DMS79 treated with DMSO at 0.1 percent for 48 hours (cell line): Measurements from ENCODE around the gene COMTD1.

Source experiments
- DNase-seq: peaks from one replicate; lab custom pipeline; 2025; lab: John Stamatoyannopoulos, UW

Gene COMTD1

DNA sequence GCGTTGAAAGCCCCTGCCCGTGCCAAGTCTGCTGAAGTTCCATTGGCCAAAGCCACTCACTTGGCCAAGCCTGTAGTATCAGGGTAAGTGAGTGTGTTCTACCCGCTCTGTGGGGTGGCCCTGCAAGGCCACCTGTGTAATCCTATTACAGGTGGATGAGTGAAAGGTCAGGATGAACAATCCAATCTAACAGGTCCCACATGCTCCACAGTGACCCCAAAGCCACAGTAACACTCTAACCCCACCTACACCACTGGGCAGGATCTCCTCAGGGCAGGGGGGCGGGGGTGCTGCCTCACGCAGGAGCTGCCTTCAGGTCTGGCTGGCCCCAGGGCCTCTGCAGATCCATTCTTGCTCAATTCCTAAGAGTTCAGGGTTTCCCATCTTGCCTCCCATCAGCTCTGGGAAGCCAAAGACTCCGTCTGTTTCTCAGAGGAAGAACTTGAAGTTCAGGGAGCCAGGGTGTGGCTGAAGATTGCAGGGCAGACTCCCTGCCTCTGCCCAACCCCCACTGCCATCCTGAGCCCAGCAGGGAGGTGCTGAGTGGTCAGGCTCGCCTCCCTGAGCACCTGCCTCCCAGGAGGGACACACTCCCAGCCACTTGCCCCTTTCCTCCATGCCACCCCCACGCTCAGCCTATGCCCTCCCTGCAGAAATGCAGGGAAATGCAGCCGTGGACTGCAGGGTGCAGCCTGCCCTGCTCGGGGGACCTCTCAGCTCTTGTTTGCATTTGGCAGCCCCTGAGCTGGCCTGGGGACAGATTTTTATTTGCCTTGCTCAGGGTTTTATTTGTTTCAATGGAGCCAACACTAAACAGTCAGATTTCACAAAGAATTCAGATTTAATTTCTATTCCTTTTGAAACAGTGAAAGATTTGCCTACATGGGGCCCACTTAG, 9.8 kb upstream of the COMTD1 start:
- DNase-seq = no peak

DNA sequence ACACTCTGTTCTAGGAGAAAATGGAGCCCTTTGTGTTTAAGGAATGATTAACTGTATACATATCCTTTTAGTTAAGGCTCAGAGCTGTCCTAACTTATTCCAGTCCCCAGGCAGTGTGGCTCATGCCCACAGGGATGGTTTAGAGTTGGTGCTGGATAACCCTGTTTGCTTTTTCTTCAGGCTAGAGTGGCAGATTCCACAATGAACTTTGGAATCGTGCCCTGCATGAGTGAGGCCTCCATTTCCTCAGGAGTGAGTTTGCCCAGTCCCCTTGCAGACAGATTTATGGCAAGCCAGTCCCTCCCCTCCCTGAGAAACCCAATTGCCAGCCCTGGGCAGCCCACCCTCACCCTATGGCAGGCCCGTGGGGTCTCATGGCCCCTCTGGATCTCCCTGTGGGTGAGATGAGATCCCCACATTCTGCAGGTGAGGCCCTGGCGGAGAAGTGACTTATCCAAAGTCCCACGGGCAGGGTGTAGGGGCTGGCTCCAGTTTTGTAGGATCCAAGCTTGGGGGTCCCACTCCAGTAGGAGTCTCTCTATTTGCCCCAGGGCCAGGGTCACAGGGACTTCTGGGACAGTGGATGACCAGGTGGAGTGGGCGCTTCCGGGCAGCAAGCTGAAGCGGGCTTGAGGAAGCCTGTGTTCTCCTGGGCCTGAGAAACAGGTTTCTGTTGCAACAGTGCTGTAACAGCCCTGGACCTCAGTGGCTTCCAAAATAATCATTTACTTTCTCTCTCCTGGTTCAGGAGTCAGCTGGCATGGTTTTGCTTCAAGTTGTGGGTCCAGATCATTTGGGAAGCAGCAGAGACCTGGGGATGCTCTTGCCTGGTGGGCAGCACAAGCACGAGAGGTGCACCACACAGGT, 9.0 kb upstream of the COMTD1 start:
- DNase-seq = no peak

DNA sequence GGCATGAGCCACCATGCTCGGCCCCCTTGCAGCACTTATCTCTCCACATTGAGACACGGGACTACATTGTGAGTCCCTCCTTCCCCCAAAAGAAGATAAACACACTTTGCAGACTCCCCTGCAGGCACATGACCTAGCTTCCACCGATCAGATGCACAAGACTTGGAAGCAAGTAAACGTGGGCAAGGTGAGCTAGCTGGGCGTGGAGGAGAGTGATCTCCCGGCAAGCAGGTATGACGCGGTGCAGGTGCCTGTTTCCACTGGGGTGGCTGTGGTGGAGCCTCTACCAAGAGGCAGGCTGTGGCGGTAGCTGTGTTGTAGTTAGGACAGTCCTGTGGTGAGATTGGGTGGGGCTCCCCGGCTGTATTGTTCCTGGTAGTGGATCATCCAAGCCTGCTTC, 7.7 kb upstream of the COMTD1 start:
- DNase-seq = no peak

DNA sequence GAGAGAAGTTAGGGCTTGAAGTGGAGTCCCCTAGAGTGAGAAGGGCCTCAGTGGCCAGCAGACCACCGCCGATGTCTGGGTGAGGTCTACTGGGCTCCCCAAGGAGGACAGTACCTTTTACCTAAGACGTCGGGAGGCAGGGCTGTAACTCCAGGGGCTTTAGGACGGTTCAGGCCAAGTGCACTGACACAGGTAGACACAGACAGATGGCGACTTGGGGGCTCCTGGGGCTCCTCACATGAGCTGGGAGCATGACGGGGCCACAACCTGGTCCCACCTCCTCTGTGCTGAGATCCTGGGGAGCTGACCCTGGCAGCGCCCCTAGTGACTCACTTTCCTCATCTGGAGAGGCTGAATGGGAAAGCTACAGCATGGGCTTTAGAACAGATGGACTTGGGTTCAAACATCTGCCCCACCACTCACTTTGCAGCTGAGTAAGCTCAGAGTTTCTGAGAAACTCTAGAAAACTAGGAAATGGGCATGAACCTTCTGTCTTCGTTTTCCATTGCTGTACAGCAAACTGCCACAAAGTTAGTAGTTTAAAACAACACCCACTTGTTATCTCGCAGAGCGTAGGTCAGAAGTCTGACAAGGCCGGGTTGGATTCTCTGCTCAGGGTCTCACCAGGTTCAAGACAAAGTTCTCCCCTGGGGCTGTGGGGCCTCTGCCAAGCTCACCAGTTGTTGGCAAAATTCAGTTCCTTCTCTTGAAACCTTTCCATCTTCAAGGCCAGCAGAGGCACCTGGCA, 4.7 kb upstream of the COMTD1 start:
- no peak for DNase-seq

DNA sequence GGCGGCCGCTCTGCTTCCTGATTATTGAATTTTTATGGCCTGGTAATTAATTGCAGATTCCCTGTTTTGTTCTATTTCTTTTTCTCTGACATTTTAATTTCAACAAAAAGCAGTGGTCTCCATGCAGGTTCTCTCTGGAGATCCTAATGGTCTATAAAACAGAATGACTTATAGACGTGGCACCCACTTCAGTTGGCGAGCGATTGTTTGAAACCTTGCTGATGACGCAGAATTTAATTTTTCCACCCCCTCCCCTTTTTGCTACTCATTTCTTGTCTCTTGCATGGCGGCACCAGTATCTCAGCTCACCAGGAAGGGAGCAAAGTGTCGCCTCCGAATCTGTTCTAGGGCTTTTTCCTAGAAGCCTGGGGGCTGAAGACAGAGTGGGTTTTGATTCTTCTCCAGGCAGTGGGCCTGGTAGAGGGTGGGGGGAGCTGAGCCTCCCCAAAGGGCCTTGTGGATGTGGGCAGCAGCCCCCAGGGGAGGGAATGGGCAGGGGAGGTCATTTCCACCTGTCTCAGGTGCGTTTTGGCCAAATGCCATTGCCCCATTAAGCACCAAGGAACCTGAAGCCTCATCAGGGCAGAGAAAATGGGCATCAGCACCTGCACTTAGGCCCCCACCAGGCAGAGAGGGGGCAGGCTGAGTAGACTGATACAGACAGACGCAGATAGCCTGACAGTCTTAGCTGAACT, 3.5 kb upstream of the COMTD1 start:
- DNase-seq = no peak

DNA sequence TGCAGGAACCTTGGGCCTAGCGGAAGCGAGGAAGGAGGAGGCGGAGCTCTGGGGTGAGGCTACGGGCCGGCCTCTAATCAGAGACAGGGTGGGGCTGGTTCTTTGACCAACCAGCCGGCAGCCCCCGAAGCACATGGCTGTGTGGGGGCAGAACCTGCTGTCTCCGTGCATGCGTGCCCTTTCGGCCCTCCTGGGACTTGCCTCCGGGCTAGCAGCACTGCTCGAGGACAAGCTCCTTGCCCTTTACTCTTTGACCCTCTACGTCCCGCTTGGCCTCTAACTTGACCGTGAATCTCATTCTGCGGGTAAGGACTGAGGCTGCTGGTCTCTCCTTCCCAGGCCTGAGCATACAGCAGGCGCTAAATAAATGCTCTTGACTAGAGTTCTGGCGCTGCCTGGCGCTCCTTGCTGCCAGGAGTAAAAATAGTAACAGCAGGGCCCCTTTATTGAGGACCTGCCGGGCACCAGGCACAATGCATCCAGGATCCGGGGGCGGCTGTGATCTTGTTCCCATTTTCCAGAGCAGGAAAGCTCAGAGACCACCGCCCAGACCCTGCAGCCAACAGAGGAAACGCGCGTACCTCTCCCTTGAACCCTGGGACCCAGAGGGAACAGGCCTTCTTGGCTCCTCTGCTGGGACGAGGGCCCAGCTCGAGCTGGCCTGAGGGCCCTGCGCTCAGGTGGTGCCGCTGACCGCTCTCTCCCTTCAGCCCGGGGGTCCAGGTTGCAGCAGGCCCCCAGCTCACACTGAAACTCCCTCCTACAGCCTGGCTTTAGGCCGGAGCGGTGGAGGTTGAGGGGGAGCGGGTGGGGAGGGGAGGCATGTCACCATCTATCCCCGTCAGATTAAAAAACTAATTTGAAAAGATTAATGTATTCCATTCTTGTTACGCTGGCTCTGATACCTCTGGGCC, 2.7 kb upstream of the COMTD1 start:
- DNase-seq = no peak

DNA sequence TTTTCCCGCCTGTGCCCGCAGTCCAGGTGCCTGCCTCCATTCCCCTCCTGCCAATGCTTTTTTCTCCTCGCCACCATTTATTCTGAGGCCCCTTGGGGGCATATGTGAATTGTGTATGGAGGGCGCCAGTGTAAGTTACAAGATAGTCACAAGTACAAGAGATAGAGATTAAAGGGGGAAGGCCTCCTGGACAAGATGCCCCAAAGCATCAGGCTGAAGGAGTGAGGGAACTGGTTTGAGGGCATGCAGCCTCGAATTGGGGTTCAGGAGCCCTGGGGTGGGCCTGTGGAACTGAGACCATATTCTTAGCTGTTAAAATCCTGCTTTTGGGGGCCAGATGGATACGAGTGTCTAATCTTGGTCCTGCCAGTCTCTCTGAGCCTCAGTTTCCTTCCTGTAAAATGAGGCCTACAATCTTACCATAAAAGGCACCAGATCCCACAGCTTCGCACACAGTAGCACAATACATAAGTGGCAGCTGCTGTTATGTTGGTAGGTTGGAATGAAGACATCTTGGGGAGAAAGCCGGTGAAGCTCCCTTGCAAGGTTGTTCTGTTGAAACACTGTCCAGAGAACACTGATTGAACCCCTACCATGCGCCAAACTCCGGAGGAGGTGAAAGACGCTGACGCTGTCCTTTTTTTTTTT, 545 bp upstream of the COMTD1 start:
- no peak for DNase-seq

DNA sequence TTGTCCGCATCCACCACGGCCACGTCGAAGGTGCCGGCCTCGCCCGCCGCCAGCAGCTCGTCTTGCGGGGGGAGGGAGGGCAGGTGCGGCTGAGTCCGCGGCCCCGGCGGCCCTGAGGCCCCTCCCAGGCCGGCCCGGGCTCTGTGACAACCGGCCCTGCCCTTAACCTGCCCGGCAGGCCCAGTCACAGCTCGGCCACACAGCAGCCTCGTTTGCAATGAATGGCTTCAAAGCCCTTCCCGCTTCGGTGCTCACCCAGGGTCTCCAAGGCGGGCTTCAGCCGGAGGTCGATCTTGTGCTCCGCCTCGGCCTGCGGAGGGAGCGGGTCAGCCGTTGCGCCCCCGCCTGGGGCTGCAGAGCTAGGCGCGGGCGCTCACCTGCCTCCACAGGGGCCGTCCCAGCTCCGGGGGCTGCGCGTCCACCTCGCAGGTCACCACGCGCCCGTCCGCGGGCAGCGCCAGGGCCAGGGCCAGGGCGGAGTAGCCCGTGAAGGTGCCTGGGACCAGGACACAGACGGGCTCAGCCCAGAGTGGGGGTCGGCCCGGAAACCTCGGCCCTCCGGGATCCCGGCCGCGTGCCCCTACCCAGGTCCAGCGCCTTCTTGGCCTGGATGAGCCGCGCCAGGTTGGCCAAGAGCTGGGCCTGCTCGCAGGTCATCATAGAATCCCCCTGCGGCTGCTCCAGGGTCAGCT, 928 bp downstream of the COMTD1 start:
- no peak for DNase-seq

DNA sequence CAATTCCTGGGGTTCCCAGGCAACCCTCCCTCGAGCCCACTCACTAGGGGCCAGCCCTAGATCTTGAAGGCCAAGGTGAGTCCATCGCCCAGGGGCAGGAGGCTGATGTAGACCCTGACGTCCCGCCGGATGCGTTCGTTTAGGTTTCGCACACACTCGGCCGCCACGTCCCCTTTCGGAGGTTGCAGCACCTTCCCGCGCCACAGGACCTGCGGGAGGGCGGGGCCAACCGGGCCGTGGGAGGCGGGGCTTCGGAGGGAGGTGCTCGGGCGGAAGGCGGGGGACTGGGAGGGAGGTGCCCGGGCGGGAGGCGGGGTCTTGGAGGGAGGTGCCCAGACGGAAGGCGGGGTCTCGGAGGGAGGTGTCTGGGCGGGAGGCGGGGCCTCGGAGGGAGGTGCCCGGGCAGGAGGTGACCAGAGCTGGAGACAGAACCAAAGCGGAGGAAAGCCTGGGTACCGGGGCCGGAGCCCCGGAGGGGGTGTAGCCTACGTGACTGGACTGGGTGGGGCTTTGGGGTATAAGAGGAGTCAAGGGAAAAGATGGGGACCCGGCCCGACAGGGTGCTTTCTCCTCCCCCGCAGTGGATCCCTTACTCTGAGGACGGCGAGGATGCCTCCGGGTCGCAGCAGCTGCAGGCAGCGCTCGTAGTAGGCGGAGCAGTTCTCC, 1.6 kb downstream of the COMTD1 start:
- no peak for DNase-seq

DNA sequence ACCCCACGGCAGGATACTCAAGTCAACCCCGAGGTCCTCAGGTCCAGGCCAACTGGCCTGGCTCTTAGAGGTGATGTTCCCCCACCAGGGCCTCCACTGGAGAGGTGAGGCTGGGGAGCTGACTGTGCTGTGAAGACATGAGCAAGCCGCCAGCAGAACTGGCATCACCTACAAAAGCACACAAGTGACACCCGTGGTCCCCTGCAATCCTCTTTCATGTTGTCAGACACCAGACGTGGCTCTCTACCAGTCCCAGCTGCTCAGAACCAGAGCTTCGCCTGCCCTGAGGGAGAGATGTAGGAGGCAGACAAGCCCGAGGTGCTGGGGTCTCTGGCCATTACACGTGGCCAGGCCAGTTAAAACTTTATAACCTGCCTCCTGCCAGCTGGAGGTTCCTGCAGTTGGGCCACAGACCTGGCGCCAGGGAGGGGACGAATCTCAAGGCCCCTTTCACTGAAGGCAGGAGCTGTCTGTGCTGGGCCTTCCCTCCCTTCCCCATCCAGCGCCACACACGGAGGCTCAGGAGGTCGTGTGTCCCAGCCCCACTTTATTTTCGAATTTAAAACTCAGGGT, 2.2 kb downstream of the COMTD1 start:
- DNase-seq = no peak

DNA sequence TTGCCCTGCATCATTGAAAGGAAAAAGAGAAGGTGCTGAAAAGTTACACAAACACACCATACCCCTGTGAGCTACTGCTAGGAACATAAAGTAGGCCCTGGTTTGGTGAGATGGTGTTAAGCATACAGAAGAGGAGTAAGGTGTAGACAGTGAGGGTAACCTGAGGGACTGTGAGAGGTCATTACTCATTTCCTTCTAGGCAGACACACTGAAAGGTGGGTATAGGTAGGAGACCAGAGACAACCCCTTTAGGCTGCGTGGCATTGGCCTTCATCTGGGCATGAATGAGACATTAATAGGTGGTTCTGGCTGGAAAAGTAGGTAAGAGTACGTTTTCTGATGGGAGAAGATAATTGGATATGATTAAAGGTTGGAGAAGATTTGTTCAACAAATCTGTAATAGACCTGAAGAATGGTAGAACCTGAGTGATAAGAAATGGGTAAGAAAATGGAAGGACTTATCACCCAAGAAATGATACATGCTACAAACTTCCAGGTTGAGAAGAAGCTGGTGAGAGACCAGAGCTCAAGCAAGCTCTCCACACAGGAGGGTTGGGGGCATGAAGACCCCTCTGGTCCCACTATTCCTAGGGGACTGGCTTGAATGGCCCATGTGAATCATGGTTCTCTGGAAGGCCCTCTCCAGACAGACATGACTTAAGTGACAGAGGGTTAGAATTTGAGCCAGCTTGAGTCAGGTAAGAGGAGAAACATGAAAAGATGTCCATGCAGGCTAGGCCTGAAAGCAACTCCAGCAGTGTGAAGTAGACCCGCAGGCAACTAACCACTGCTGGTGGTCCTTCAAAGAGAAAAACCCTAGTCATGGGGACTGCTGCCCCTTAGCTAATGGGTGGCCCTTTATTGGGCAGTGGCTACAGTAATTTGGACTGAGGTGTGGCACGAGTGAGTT, 3.8 kb downstream of the COMTD1 start:
- no peak for DNase-seq

DNA sequence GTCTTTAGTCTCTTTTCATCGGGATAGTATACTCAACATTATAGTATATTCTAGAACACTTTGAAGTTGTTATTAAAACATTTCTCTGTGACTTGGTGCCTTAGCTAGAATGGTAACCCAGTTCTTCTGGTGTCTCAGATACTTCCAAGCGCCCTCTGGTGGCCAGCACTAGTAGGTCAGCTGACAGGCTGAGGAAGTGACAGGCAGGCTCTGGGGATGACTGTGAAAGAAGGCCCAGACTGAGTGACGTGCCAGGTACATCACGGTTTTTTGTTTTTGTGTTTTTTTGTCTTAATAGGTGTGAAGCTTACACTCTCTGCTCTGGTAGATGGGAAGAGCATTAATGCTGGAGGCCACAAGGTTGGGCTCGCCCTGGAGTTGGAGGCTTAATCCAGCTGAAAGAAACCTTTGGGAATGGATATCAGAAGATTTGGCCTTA, 5.1 kb downstream of the COMTD1 start:
- peak; percentile 38 for DNase-seq

DNA sequence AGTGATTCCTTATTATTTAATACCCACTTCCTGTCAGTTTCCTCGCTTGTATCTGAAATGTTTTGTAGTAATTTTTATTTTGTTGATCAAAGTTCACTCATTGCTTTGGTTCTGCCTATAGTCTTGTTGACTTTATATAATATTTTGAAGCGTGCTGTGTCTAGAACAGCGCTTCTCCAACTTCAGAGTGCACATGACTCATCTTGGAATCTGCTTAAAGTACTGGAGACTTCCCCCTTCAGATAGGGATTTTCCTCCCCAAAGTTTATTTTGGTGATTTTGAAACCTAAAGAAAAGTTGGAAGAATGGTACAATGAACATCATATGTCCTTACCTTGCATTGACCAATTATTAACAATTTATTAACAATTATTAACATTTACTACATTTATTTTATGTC, 5.8 kb downstream of the COMTD1 start:
- no peak for DNase-seq

DNA sequence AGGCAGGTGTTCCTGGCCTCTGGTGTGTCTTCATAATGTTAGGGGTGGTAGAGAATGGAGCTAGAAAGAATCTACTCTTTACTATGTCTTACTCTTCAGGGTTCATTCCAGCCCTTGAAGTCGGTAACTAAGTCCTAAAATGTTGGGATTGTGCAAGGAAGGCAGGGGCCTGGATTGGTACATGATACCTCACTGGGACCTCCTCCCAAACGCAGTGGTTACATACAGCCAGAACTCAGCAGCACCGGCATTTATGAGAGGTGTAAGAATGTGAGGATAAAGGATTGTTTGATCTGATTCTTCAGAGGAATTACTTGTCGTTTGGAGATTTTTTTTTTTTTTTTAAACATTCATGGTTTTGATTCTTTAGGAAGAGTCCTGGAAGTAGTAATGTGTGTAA, 6.9 kb downstream of the COMTD1 start:
- DNase-seq = no peak

DNA sequence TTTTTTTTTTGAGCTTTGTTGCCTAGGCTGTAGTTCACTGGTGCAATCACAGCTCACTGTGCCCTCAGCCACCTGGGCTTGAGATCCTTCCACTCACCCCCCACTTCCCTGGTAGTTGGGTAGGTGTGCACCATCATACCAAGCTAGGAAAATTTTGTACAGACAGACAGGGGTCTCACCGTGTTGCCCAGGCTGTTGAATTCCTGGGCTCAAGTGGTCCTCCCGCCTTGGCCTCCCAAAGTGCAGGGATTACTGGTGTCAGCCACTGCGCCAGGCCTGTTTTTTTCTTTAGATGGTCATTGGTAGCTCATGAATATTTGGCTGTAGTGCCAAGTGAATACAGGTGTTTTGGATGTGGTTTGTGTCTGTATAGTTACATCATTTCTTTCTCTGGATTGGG, 7.5 kb downstream of the COMTD1 start:
- no peak for DNase-seq

DNA sequence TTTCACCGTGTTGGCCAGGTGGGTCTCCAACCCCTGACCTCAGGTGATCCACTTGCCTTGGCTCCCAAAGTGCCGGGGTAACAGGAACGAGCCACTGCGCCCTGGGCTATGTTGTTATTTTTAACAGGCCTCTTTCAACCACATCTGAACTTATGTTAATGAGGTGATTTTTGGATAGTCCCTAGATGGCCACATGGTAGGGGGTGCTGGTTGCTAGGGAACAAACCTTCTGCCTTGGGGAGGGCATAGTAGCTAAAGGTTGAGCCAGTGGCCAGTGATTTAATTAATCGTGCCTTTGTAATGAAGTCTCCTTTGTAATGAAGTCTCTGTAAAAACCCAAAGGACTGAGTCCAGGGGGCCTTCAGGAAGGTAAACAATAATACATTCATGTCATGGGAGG, 9.1 kb downstream of the COMTD1 start:
- no peak for DNase-seq

DNA sequence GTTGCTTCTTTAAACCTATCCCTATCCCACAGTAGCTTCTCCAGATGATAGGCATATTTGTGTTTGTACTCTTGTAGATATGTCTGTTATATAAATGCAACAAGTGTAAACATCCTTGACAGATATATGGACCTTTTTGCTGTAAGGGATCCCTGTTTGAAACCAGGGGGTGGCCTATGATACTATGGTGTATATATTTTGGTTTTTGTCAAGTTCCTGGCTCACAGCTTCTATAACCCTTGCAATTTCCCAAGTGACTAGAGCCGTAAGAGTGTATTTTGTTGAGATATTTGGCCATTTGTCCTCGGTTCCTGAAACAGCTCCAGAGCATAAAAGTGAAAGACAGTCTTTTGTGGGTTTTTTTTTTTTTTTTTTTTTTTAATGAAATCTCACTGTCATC, 9.7 kb downstream of the COMTD1 start:
- no peak for DNase-seq

DNA sequence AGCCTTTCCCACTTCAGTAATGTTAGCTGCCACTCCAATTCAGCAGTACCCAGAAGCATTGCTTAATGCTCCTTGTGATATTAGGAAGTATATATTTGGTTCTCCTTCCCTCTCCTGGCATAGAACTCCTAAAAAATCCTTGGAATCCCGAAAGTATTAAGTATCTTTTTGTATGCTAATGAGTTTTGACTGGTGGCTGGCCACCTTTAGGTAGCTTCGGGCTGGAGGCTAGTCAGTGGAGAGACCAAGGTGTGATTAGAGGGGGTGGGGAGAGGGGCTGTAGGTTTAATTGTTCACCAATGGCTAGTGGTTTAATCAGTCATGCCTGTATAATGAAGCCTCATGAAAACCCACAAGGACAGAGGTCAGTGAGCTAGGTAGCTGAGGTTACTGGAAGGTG, 12.2 kb downstream of the COMTD1 start:
- DNase-seq = no peak
